HepG2 (cell line): ENCODE measurements around the gene C1orf216. TPM values are rescaled to one million over a fixed set of nuclear protein-coding genes. Genes with fewer than 3 reads are reported as not detected.

Experiments
- ATAC-seq: fragments of 200-7000 bp; cut with Tn5 transposase; 3 replicates; pipeline ENCODE4 v1.9.1; 2020; ENCODE audit warnings: mild to moderate bottlenecking, moderate library complexity
- BruUV-seq: library from RNA; stranded (reverse); fragments of 400-500 nt; replicated peaks from 2 replicates; lab custom pipeline; 2021; lab: Mats Ljungman, UMichigan
- CTCF ChIA-PET: fragments of 300-600 bp; formaldehyde crosslinking; extraction: SDS; loops from one replicate; lab custom pipeline; 2021; ENCODE audit warnings: low total read pairs, inconsistent platforms, low intra/inter-chr PET ratio; lab: Yijun Ruan, JAX
- POLR2A ChIA-PET: fragments of 350-600 bp; sonication (Branson Sonifier 250); formaldehyde crosslinking; loops from one replicate; lab custom pipeline; 2020; ENCODE audit warnings: antibody characterized with exemption, inconsistent platforms; lab: Yijun Ruan, JAX
- DNase-seq: peaks from one replicate; pipeline ENCODE4 v3.0.0-alpha.2; 2015; ENCODE audit warnings: low spot score
- FAIRE-seq: peaks from 3 replicates; lab custom pipeline; 2011; peaks lifted over from hg19 to GRCh38; lab: Jason Lieb, UNC
- H2AFZ ChIP-seq: one replicate; pipeline ENCODE4 v1.6.1; 2011; ENCODE audit warnings: low read length, inconsistent platforms
- H3K27ac ChIP-seq: fragments of 300-600 bp; 3 replicates; pipeline ENCODE4 v1.8.0; 2011; ENCODE audit warnings: mixed run types, mild to moderate bottlenecking, mixed read lengths, low read length, inconsistent platforms; ENCODE audit not compliant: insufficient read depth; ENCODE audit errors: extremely low read length
- H3K27me3 ChIP-seq, 2 experiments: fragments of 200-600 bp in 1 of 2; 2 replicates in 1 of 2; 3 replicates in 1 of 2; pipeline versions ENCODE4 v1.6.0 to v1.8.0; 2011; ENCODE audit warnings: low read length in 2 of 2, mild to moderate bottlenecking in 2 of 2, moderate library complexity in 2 of 2, inconsistent platforms in 1 of 2; ENCODE audit not compliant: insufficient read depth in 2 of 2, control insufficient read depth in 1 of 2
- H3K36me3 ChIP-seq, 2 experiments: fragments of 200-600 bp in 1 of 2; replicated peaks in 1 of 2; 2 replicates in 1 of 2; 3 replicates in 1 of 2; pipeline versions ENCODE4 v1.5.1 to v1.8.0; 2011; ENCODE audit warnings: low read length in 2 of 2, inconsistent platforms in 1 of 2; ENCODE audit not compliant: insufficient read depth in 2 of 2, control insufficient read depth in 1 of 2
- H3K4me1 ChIP-seq: 2 replicates; pipeline ENCODE4 v1.5.1; 2012; ENCODE audit warnings: low read length, inconsistent platforms; ENCODE audit not compliant: insufficient read depth
- H3K4me2 ChIP-seq: 2 replicates; pipeline ENCODE4 v1.6.0; 2011; ENCODE audit warnings: low read depth, low read length, inconsistent platforms
- H3K4me3 ChIP-seq, 3 experiments: fragments of 200-600 bp in 1 of 3; sonication (generic), shearing (Covaris generic) in 1 of 3; replicated peaks in 1 of 3; 2 replicates each; pipeline ENCODE4 v1.5.1; 2011 to 2016; ENCODE audit warnings: low read length in 3 of 3, inconsistent platforms in 2 of 3, low read depth in 2 of 3, mild to moderate bottlenecking in 2 of 3, control low read depth in 1 of 3, mixed read lengths in 1 of 3; ENCODE audit not compliant: insufficient read depth in 1 of 3
- H3K79me2 ChIP-seq: one replicate; pipeline ENCODE4 v1.6.1; 2011; ENCODE audit warnings: low read length, inconsistent platforms; ENCODE audit not compliant: insufficient read depth
- H3K9ac ChIP-seq: 2 replicates; pipeline ENCODE4 v1.6.0; 2011; ENCODE audit warnings: mild to moderate bottlenecking, low read depth, low read length, inconsistent platforms; ENCODE audit not compliant: insufficient read depth
- H3K9me3 ChIP-seq: 2 replicates; pipeline ENCODE4 v1.5.1; 2012; ENCODE audit warnings: mild to moderate bottlenecking, low read length
- H4K20me1 ChIP-seq: 2 replicates; pipeline ENCODE4 v1.6.0; 2011; ENCODE audit warnings: inconsistent platforms, mild to moderate bottlenecking, low read length, moderate library complexity; ENCODE audit not compliant: insufficient read depth
- ATF2 ChIP-seq: sonication (generic); formaldehyde crosslinking; IDR thresholded peaks from 2 replicates; pipeline ENCODE4 v1.4.0; 2020; ENCODE audit warnings: missing genetic modification reagents
- CHCHD3 ChIP-seq: sonication (generic); formaldehyde crosslinking; IDR thresholded peaks from 2 replicates; pipeline ENCODE4 v1.8.0; 2022; ENCODE audit warnings: mild to moderate bottlenecking, missing genetic modification reagents, moderate library complexity
- DMAP1 ChIP-seq: IDR thresholded peaks from 2 replicates; pipeline ENCODE4 v1.6.1; 2016
- E2F5 ChIP-seq: sonication (generic); formaldehyde crosslinking; conservative IDR thresholded peaks from 2 replicates; pipeline ENCODE4 v1.4.0; 2020; ENCODE audit warnings: missing genetic modification reagents
- KIAA2018 ChIP-seq: sonication (generic); formaldehyde crosslinking; IDR thresholded peaks from 2 replicates; pipeline ENCODE4 v1.5.0; 2020; ENCODE audit warnings: mild to moderate bottlenecking, missing genetic modification reagents, borderline replicate concordance
- MYC ChIP-seq: sonication (generic); formaldehyde crosslinking; IDR thresholded peaks from 2 replicates; pipeline ENCODE4 v1.9.0; 2021; ENCODE audit warnings: missing genetic modification reagents, borderline replicate concordance
- PITX1 ChIP-seq: sonication (generic); formaldehyde crosslinking; IDR thresholded peaks from 2 replicates; pipeline ENCODE4 v1.5.1; 2020; ENCODE audit warnings: mild to moderate bottlenecking, missing genetic modification reagents
- RNF219 ChIP-seq: sonication (generic); formaldehyde crosslinking; IDR thresholded peaks from 2 replicates; pipeline ENCODE4 v1.5.0; 2020; ENCODE audit warnings: mild to moderate bottlenecking, missing genetic modification reagents
- ZFX ChIP-seq: sonication (generic); formaldehyde crosslinking; IDR thresholded peaks from 2 replicates; pipeline ENCODE4 v1.4.0; 2020; ENCODE audit warnings: mild to moderate bottlenecking, low read depth, missing genetic modification reagents, moderate library complexity
- ZNF335 ChIP-seq: sonication (generic); formaldehyde crosslinking; IDR thresholded peaks from 2 replicates; pipeline ENCODE4 v1.4.0; 2020; ENCODE audit warnings: missing genetic modification reagents
- WGBS: methylation state at CpG from one replicate; pipeline ENCODE4 v1.1.6; 2017; ENCODE audit warnings: low lambda C conversion rate; 5-methylcytosine and 5-hydroxymethylcytosine counted together
- in situ Hi-C: cut with HindIII; loops from 2 replicates; pipeline ENCODE4 v1.10.0; 2017; ENCODE audit warnings: low pct_unique_long_range_greater_than_20kb; ENCODE audit not compliant: extremely low pct_ligation_motif_present
- intact Hi-C: fragments of 100-400 bp; cut with micrococcal nuclease; formaldehyde crosslinking; loops from one replicate; pipeline ENCODE4 v1.10.0; 2022; ENCODE audit not compliant: unreplicated experiment
- polyA plus RNA-seq, 8 experiments: library from polyadenylated mRNA; depleted of rRNA in 3 of 8; stranded (reverse) in 7 of 8; unstranded in 1 of 8; fragments of >200 nt; fragmentation: Illumina TruSeq in 4 of 8; extraction: Trizol in 4 of 8; gene quantifications; 2 replicates each; pipeline versions ENCODE4 v1.2.1 to v1.2.3, GENCODE V29; 2011 to 2016; ENCODE audit warnings: low read depth in 4 of 8, missing spikeins in 1 of 8, mixed read lengths in 1 of 8; ENCODE audit not compliant: insufficient read depth in 1 of 8
- total RNA-seq, 5 experiments: library from RNA; depleted of rRNA; stranded (reverse); fragments of >200 nt; fragmentation: Illumina TruSeq; extraction: Trizol; gene quantifications; 2 replicates each; pipeline ENCODE4 v1.2.3, GENCODE V29; 2016; ENCODE audit warnings: low read depth in 1 of 5

C1orf216 gene
- total and polyA plus RNA-seq, 2 of the 13 experiments (the other 11 are each of a cell fraction or from before 2014, with no cell fraction given), result 0.48 to 1.1 TPM

- H3K4me2 ChIP-seq, result peak overlapping the region; percentile 78
- no peaks in the 10 kb centered on the region for H3K9me3 ChIP-seq
- H3K79me2 ChIP-seq, result no peaks in the 10 kb centered on the region
- peaks cover 2 to 39% of the 10 kb centered on the region in 2 experiments; a peak in 3 of 5 replicates for H3K27me3 ChIP-seq
- no peak overlapping the region for H3K27ac ChIP-seq
- intact Hi-C loops (loop anchor here (10.0 kb wide), 1 partner anchor 63 kb away; the partner anchor contains the start of gene PSMB2), in situ Hi-C loops (no loop called here)
- no TSS peak for BruUV-seq
- CTCF ChIA-PET, result no interaction called here
- ATAC-seq (peak; percentile 75), FAIRE-seq (no peak), DNase-seq (no peak)
- no peaks in the 10 kb centered on the region for H3K36me3 ChIP-seq
- no peaks in the 10 kb centered on the region for H4K20me1 ChIP-seq
- POLR2A ChIA-PET, result interaction anchor here (1.1 kb wide), 2 partner anchors 8 to 150 kb away, joined by 3 read pairs; partner anchors contain the start of genes KIAA0319L and NCDN
- no peak overlapping the region for H2AFZ ChIP-seq
- peak overlapping the region; percentile 47 to 67 (median 54) for H3K4me3 ChIP-seq
- no peak overlapping the region for H3K9ac ChIP-seq
- peaks cover 7% of the 10 kb centered on the region for H3K4me1 ChIP-seq
- 16% methylated on average over 9 of the region's 76 CpGs for WGBS
- TF ChIP-seq CHCHD3 (CRISPR knock-in tag) (no peak), PITX1 (CRISPR knock-in tag) (peak; percentile 25; the same call in 1 of the 2 replicates), KIAA2018 (CRISPR knock-in tag) (no peak), MYC (CRISPR knock-in tag) (no peak), E2F5 (CRISPR knock-in tag) (no peak), RNF219 (CRISPR knock-in tag) (no peak), ATF2 (CRISPR knock-in tag) (no peak), ZNF335 (CRISPR knock-in tag) (no peak), DMAP1 (CRISPR knock-in tag) (no peak), ZFX (CRISPR knock-in tag) (no peak)
Measured at GRCh38 chr1:35707601-35708440, 10.9 kb downstream of the C1orf216 start.
